SH-SY5Y (cell line): ENCODE measurements around the gene OR51F1.

Experiments
- GATA2 ChIP-seq: IDR thresholded peaks from 2 replicates; pipeline ENCODE4 v1.6.1; 2011; ENCODE audit warnings: mild to moderate bottlenecking, low read depth, low read length
- GATA3 ChIP-seq: IDR thresholded peaks from 2 replicates; pipeline ENCODE4 v1.6.1; 2011; ENCODE audit warnings: low read depth, mild to moderate bottlenecking, low read length, moderate library complexity

DNA sequence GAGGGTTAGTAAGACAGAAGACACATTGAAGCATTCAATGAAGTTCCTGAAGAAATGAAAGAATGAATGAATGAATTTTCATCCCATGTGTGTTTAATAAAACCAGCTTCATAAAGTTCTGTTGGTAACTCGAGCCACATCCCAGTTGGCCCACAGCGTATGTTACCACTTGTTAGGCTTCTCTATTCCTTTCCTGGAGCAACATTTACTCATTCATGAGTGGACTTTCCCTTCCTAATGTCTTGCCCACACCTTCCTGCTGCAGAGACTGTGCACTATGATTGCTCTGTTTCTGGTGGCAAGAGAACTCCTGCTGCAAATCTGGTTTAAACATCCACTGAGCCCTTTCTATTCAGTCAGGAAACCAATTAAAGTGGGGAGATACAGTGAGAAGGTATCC, 27.5 kb upstream of the OR51F1 start:
- TF ChIP-seq GATA3 (no peak), GATA2 (no peak)
